ENCODE data around the gene CLDN6. TPM values are rescaled to one million over a fixed set of nuclear protein-coding genes. Genes with fewer than 3 reads are reported as not detected.
A peak's percentile ranks its signal among the peaks of the same experiment; 100 is the strongest.

CLDN6 gene
- total and polyA plus RNA-seq, 2 of the 13 experiments (the other 11 are each of a cell fraction or from before 2014, with no cell fraction given), result 5.9 to 7.6 TPM

DNA sequence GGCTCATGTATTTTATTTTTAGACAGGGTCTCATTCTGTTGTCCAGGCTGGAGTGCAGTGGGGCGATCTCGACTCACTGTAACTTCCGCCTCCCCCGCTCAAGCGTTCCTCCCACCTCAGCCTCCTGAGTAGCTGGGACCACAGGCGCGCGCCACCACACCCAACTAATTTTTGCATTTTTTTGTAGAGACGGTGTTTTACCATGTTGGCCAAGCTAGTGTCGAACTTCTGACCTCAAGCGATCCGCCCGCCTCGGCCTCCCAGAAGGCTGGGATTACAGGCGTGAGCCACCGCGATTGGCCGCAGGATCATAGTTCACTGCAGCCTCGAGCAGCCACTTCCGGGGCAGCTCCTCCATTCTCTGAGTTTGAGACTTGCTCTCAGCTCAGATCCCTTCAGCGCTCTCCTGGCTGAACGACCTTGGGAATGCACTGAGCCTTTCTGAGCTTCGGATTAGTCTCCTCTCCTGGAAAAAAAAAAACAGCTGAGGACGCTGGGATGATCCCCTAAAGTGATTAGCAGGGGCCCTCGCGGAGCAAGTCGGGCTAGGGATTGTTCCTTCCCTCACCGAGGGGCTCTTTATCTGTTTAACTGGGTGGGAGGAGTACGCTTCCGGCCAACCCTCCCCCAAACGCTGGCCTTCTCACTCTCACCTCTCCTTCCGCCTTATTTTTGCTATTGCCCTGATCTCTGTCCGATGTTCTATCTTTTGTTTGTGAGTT lies 36.6 kb downstream of the CLDN6 start (continued):
- TF ChIP-seq, protein P1, sequence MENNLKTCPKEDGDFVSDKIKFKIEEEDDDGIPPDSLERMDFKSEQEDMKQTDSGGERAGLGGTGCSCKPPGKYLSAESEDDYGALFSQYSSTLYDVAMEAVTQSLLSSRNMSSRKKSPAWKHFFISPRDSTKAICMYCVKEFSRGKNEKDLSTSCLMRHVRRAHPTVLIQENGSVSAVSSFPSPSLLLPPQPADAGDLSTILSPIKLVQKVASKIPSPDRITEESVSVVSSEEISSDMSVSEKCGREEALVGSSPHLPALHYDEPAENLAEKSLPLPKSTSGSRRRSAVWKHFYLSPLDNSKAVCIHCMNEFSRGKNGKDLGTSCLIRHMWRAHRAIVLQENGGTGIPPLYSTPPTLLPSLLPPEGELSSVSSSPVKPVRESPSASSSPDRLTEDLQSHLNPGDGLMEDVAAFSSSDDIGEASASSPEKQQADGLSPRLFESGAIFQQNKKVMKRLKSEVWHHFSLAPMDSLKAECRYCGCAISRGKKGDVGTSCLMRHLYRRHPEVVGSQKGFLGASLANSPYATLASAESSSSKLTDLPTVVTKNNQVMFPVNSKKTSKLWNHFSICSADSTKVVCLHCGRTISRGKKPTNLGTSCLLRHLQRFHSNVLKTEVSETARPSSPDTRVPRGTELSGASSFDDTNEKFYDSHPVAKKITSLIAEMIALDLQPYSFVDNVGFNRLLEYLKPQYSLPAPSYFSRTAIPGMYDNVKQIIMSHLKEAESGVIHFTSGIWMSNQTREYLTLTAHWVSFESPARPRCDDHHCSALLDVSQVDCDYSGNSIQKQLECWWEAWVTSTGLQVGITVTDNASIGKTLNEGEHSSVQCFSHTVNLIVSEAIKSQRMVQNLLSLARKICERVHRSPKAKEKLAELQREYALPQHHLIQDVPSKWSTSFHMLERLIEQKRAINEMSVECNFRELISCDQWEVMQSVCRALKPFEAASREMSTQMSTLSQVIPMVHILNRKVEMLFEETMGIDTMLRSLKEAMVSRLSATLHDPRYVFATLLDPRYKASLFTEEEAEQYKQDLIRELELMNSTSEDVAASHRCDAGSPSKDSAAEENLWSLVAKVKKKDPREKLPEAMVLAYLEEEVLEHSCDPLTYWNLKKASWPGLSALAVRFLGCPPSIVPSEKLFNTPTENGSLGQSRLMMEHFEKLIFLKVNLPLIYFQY (CRISPR knock-in tag; IDR thresholded peaks at IDR 0.05; ENCODE audit: borderline replicate concordance), result no peak; the same call in none of the 2 replicates
- TF ChIP-seq, protein P2, sequence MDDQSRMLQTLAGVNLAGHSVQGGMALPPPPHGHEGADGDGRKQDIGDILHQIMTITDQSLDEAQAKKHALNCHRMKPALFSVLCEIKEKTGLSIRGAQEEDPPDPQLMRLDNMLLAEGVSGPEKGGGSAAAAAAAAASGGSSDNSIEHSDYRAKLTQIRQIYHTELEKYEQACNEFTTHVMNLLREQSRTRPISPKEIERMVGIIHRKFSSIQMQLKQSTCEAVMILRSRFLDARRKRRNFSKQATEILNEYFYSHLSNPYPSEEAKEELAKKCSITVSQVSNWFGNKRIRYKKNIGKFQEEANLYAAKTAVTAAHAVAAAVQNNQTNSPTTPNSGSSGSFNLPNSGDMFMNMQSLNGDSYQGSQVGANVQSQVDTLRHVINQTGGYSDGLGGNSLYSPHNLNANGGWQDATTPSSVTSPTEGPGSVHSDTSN (CRISPR knock-in tag; IDR thresholded peaks at IDR 0.05; ENCODE audit: borderline replicate concordance), result no peak
- no peak for TF ChIP-seq ZNF530 (CRISPR knock-in tag; IDR thresholded peaks at IDR 0.05; ENCODE audit: low read depth)
- TF ChIP-seq ZNF251 (CRISPR knock-in tag; IDR thresholded peaks at IDR 0.05), result no peak
- TF ChIP-seq ZNF484 (CRISPR knock-in tag; IDR thresholded peaks at IDR 0.05; ENCODE audit: borderline replicate concordance, low read depth), result no peak
- no peak for TF ChIP-seq RBFOX2 (IDR thresholded peaks at IDR 0.05; ENCODE audit: low read depth, low read length)
- no peak for TF ChIP-seq ZNF766 (CRISPR knock-in tag; IDR thresholded peaks at IDR 0.05; ENCODE audit: borderline replicate concordance)
- TF ChIP-seq, protein P3, sequence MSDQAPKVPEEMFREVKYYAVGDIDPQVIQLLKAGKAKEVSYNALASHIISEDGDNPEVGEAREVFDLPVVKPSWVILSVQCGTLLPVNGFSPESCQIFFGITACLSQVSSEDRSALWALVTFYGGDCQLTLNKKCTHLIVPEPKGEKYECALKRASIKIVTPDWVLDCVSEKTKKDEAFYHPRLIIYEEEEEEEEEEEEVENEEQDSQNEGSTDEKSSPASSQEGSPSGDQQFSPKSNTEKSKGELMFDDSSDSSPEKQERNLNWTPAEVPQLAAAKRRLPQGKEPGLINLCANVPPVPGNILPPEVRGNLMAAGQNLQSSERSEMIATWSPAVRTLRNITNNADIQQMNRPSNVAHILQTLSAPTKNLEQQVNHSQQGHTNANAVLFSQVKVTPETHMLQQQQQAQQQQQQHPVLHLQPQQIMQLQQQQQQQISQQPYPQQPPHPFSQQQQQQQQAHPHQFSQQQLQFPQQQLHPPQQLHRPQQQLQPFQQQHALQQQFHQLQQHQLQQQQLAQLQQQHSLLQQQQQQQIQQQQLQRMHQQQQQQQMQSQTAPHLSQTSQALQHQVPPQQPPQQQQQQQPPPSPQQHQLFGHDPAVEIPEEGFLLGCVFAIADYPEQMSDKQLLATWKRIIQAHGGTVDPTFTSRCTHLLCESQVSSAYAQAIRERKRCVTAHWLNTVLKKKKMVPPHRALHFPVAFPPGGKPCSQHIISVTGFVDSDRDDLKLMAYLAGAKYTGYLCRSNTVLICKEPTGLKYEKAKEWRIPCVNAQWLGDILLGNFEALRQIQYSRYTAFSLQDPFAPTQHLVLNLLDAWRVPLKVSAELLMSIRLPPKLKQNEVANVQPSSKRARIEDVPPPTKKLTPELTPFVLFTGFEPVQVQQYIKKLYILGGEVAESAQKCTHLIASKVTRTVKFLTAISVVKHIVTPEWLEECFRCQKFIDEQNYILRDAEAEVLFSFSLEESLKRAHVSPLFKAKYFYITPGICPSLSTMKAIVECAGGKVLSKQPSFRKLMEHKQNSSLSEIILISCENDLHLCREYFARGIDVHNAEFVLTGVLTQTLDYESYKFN (CRISPR knock-in tag; conservative IDR thresholded peaks at IDR 0.05), result peak; percentile 48
- 0 out of 2 replicates have a peak, but pooled peaks have one; percentile 40 for TF ChIP-seq TGIF2 (CRISPR knock-in tag; IDR thresholded peaks at IDR 0.05)
- TF ChIP-seq ZNF207 (IDR thresholded peaks at IDR 0.05; ENCODE audit: borderline replicate concordance), result no peak
- TF ChIP-seq, protein P4, sequence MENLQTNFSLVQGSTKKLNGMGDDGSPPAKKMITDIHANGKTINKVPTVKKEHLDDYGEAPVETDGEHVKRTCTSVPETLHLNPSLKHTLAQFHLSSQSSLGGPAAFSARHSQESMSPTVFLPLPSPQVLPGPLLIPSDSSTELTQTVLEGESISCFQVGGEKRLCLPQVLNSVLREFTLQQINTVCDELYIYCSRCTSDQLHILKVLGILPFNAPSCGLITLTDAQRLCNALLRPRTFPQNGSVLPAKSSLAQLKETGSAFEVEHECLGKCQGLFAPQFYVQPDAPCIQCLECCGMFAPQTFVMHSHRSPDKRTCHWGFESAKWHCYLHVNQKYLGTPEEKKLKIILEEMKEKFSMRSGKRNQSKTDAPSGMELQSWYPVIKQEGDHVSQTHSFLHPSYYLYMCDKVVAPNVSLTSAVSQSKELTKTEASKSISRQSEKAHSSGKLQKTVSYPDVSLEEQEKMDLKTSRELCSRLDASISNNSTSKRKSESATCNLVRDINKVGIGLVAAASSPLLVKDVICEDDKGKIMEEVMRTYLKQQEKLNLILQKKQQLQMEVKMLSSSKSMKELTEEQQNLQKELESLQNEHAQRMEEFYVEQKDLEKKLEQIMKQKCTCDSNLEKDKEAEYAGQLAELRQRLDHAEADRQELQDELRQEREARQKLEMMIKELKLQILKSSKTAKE (CRISPR knock-in tag; IDR thresholded peaks at IDR 0.05; ENCODE audit: borderline replicate concordance), result no peak
- TF ChIP-seq POGZ (CRISPR knock-in tag; IDR thresholded peaks at IDR 0.05), result peak; percentile 51; the same call in 1 of the 2 replicates
- TF ChIP-seq, protein P5, sequence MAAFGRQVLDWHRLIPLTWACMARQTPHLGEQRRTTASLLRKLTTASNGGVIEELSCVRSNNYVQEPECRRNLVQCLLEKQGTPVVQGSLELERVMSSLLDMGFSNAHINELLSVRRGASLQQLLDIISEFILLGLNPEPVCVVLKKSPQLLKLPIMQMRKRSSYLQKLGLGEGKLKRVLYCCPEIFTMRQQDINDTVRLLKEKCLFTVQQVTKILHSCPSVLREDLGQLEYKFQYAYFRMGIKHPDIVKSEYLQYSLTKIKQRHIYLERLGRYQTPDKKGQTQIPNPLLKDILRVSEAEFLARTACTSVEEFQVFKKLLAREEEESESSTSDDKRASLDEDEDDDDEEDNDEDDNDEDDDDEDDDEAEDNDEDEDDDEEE (CRISPR knock-in tag; IDR thresholded peaks at IDR 0.05), result 0 out of 2 replicates have a peak, but pooled peaks have one; percentile 21
- peak; percentile 78; the same call in 1 of the 2 replicates for TF ChIP-seq ZBTB20 (CRISPR knock-in tag; IDR thresholded peaks at IDR 0.05; ENCODE audit: borderline replicate concordance, low read depth)
